Measurements from ENCODE around the gene ZIC3.

ZIC3 gene

GRCh38 chrX:137573324-137574101, 7.6 kb downstream of the ZIC3 start:
- no peaks in the 10 kb centered on the region for H3K4me1 ChIP-seq (ENCODE audit: insufficient read depth, low read length)
- H3K9ac ChIP-seq (ENCODE audit: low read depth, low read length) = no peak overlapping the region
- no peak overlapping the region for H3K27ac ChIP-seq (ENCODE audit: low read length)
- no peak overlapping the region for H3K4me2 ChIP-seq (ENCODE audit: insufficient read depth, low read length)
- H3K4me3 ChIP-seq (ENCODE audit: low read depth in 1 of 2, low read length in 2 of 2) = no peak overlapping the region
- TF ChIP-seq EZH2 (IDR thresholded peaks at IDR 0.05; ENCODE audit: borderline replicate concordance, low read depth, low read length, severe bottlenecking) (no peak), CTCF (IDR thresholded peaks at IDR 0.05; ENCODE audit: borderline replicate concordance, extremely low read depth, low read length, poor library complexity, severe bottlenecking) (no peak)
- H4K20me1 ChIP-seq (ENCODE audit: insufficient read depth, low read length) = no peaks in the 10 kb centered on the region
- DNase-seq = no peak
- H3K36me3 ChIP-seq (ENCODE audit: insufficient read depth, low read length) = no peaks in the 10 kb centered on the region
- H3K9me3 ChIP-seq (ENCODE audit: insufficient read depth, low read length, severe bottlenecking) = no peaks in the 10 kb centered on the region
- no peaks in the 10 kb centered on the region for H3K79me2 ChIP-seq (ENCODE audit: insufficient read depth, low read length)
- no peak for ATAC-seq (ENCODE audit: insufficient read depth, low read depth)
- H2AFZ ChIP-seq (ENCODE audit: low read depth, low read length) = no peak overlapping the region
- H3K27me3 ChIP-seq (ENCODE audit: insufficient read depth, low read length, poor library complexity) = no peaks in the 10 kb centered on the region

- no peaks in the 10 kb centered on the region for H4K20me1 ChIP-seq (ENCODE audit: insufficient read depth, low read length)
- ATAC-seq (ENCODE audit: insufficient read depth, low read depth) = no peak
- no peak for DNase-seq
- H3K27me3 ChIP-seq (ENCODE audit: insufficient read depth, low read length, poor library complexity) = no peaks in the 10 kb centered on the region
- H3K4me3 ChIP-seq (ENCODE audit: low read depth in 1 of 2, low read length in 2 of 2) = no peak overlapping the region
- TF ChIP-seq EZH2 (IDR thresholded peaks at IDR 0.05; ENCODE audit: borderline replicate concordance, low read depth, low read length, severe bottlenecking) (no peak), CTCF (IDR thresholded peaks at IDR 0.05; ENCODE audit: borderline replicate concordance, extremely low read depth, low read length, poor library complexity, severe bottlenecking) (no peak)
- H2AFZ ChIP-seq (ENCODE audit: low read depth, low read length) = no peak overlapping the region
- H3K36me3 ChIP-seq (ENCODE audit: insufficient read depth, low read length) = no peaks in the 10 kb centered on the region
- H3K9me3 ChIP-seq (ENCODE audit: insufficient read depth, low read length, severe bottlenecking) = no peaks in the 10 kb centered on the region
- no peak overlapping the region for H3K27ac ChIP-seq (ENCODE audit: low read length)
- H3K79me2 ChIP-seq (ENCODE audit: insufficient read depth, low read length) = no peaks in the 10 kb centered on the region
- H3K4me2 ChIP-seq (ENCODE audit: insufficient read depth, low read length) = no peak overlapping the region
- no peak overlapping the region for H3K9ac ChIP-seq (ENCODE audit: low read depth, low read length)
- no peaks in the 10 kb centered on the region for H3K4me1 ChIP-seq (ENCODE audit: insufficient read depth, low read length)
Observed at GRCh38 chrX:137574102-137574783, 8.3 kb downstream of the ZIC3 start.

- no peak for ATAC-seq (ENCODE audit: insufficient read depth, low read depth)
- Histone ChIP-seq H3K4me2 (ENCODE audit: insufficient read depth, low read length) (no peak overlapping the region), H2AFZ (ENCODE audit: low read depth, low read length) (no peak overlapping the region), H4K20me1 (ENCODE audit: insufficient read depth, low read length) (no peaks in the 10 kb centered on the region), H3K4me3 (ENCODE audit: low read depth in 1 of 2, low read length in 2 of 2) (no peak overlapping the region), H3K9ac (ENCODE audit: low read depth, low read length) (no peak overlapping the region), H3K27ac (ENCODE audit: low read length) (no peak overlapping the region), H3K79me2 (ENCODE audit: insufficient read depth, low read length) (no peaks in the 10 kb centered on the region), H3K27me3 (ENCODE audit: insufficient read depth, low read length, poor library complexity) (no peaks in the 10 kb centered on the region), H3K36me3 (ENCODE audit: insufficient read depth, low read length) (no peaks in the 10 kb centered on the region), H3K9me3 (ENCODE audit: insufficient read depth, low read length, severe bottlenecking) (no peaks in the 10 kb centered on the region), H3K4me1 (ENCODE audit: insufficient read depth, low read length) (no peaks in the 10 kb centered on the region)
- TF ChIP-seq CTCF (IDR thresholded peaks at IDR 0.05; ENCODE audit: borderline replicate concordance, extremely low read depth, low read length, poor library complexity, severe bottlenecking) (no peak), EZH2 (IDR thresholded peaks at IDR 0.05; ENCODE audit: borderline replicate concordance, low read depth, low read length, severe bottlenecking) (no peak)
- no peak for DNase-seq
Observed at GRCh38 chrX:137574784-137575293, 8.9 kb downstream of the ZIC3 start.

Measured in DND-41 (cell line).